HCT116 (cell line): Measurements from ENCODE around the gene MDFI. TPM values are rescaled to one million over a fixed set of nuclear protein-coding genes. Genes with fewer than 3 reads are reported as not detected.

ENCODE experiments used
- ATAC-seq: fragments of 200-7000 bp; cut with Tn5 transposase; 2 replicates; pipeline ENCODE4 v1.9.1; 2020; ENCODE audit warnings: mild to moderate bottlenecking, moderate library complexity
- BruUV-seq: library from RNA; stranded (reverse); fragments of 400-500 nt; replicated peaks from 2 replicates; lab custom pipeline; 2021; lab: Mats Ljungman, UMichigan
- CTCF ChIA-PET: fragments of 300-600 bp; sonication (Branson Sonifier 250); formaldehyde crosslinking; loops from one replicate; lab custom pipeline; 2021; ENCODE audit warnings: antibody characterized with exemption; lab: Charles Lee
- POLR2A ChIA-PET: fragments of 300-600, 350-600 bp; sonication (Branson Sonifier 250); formaldehyde crosslinking; loops from one replicate; lab custom pipeline; 2021; ENCODE audit warnings: antibody characterized with exemption; lab: Charles Lee
- RAD21 ChIA-PET, 2 experiments: fragments of 300-600 bp; sonication (Branson Sonifier 250); formaldehyde crosslinking; loops; one replicate each; lab custom pipeline; 2023; ENCODE audit warnings: low total read pairs in 2 of 2; ENCODE audit not compliant: uncharacterized antibody in 2 of 2, unreplicated experiment in 2 of 2, low non-redundant PET in 1 of 2; lab: Charles Lee
- DNase-seq: peaks from one replicate; pipeline ENCODE4 v3.0.0-alpha.2; 2010; ENCODE audit warnings: low read depth, low spot score
- H2AFZ ChIP-seq: fragments of 200-600 bp; shearing (Covaris generic), sonication (generic); 2 replicates; pipeline ENCODE4 v1.6.1; 2017; ENCODE audit warnings: low read depth, mixed run types, mixed read lengths, antibody characterized with exemption, low read length; ENCODE audit not compliant: poor library complexity, severe bottlenecking
- H3K27ac ChIP-seq: 2 replicates; pipeline ENCODE4 v1.5.1; 2012; ENCODE audit warnings: low read depth, low read length
- H3K27me3 ChIP-seq: fragments of 200-600 bp; sonication (generic); 2 replicates; pipeline ENCODE4 v1.6.1; 2016; ENCODE audit warnings: mixed run types, low read length, mixed read lengths; ENCODE audit not compliant: insufficient read depth
- H3K36me3 ChIP-seq, 2 experiments: fragments of 200-500 bp in 1 of 2; fragments of 200-600 bp in 1 of 2; sonication (Bioruptor generic) in 1 of 2; sonication (generic) in 1 of 2; 2 replicates each; pipeline versions ENCODE4 v1.5.1 to v1.6.1; 2014 to 2016; ENCODE audit warnings: low read length in 2 of 2, inconsistent platforms in 1 of 2, mixed read lengths in 1 of 2, mixed run types in 1 of 2; ENCODE audit not compliant: insufficient read depth in 2 of 2, control insufficient read depth in 1 of 2
- H3K4me1 ChIP-seq, 2 experiments: fragments of 200-600 bp in 1 of 2; sonication (generic) in 1 of 2; 2 replicates each; pipeline versions ENCODE4 v1.5.1 to v1.6.1; 2012 to 2017; ENCODE audit warnings: low read length in 2 of 2, inconsistent platforms in 1 of 2, mild to moderate bottlenecking in 1 of 2, mixed read lengths in 1 of 2, mixed run types in 1 of 2, moderate library complexity in 1 of 2; ENCODE audit not compliant: insufficient read depth in 2 of 2, control insufficient read depth in 1 of 2
- H3K4me2 ChIP-seq: fragments of 200-600 bp; sonication (generic); 2 replicates; pipeline ENCODE4 v1.6.1; 2017; ENCODE audit warnings: mixed run types, low read length, mixed read lengths
- H3K4me3 ChIP-seq, 2 experiments: fragments of 200-600 bp in 1 of 2; sonication (generic) in 1 of 2; replicated peaks in 1 of 2; 2 replicates each; pipeline ENCODE4 v1.5.1; 2011 to 2016; ENCODE audit warnings: low read length in 2 of 2, control low read depth in 1 of 2, low read depth in 1 of 2, mild to moderate bottlenecking in 1 of 2, mixed read lengths in 1 of 2, mixed run types in 1 of 2
- H3K79me2 ChIP-seq: fragments of 200-600 bp; sonication (generic); 2 replicates; pipeline ENCODE4 v1.6.1; 2017; ENCODE audit warnings: mild to moderate bottlenecking, mixed run types, low read length, moderate library complexity, mixed read lengths; ENCODE audit not compliant: insufficient read depth
- H3K9ac ChIP-seq: fragments of 200-600 bp; sonication (generic); 2 replicates; pipeline ENCODE4 v1.6.1; 2016; ENCODE audit warnings: low read length, mixed read lengths
- H3K9me2 ChIP-seq: fragments of 200-600 bp; sonication (generic), shearing (Covaris generic); 2 replicates; pipeline ENCODE4 v1.6.1; 2017; ENCODE audit warnings: mixed run types, mild to moderate bottlenecking, moderate library complexity; ENCODE audit not compliant: insufficient read depth
- H3K9me3 ChIP-seq, 2 experiments: fragments of 200-500 bp in 1 of 2; fragments of 200-600 bp in 1 of 2; sonication (Bioruptor generic) in 1 of 2; sonication (generic) in 1 of 2; 2 replicates each; pipeline ENCODE4 v1.6.1; 2014 to 2017; ENCODE audit warnings: low read length in 2 of 2, mixed read lengths in 2 of 2, inconsistent platforms in 1 of 2, low read depth in 1 of 2, mild to moderate bottlenecking in 1 of 2, mixed run types in 1 of 2, moderate library complexity in 1 of 2; ENCODE audit not compliant: control insufficient read depth in 1 of 2, insufficient read depth in 1 of 2
- H4K20me1 ChIP-seq: fragments of 200-600 bp; sonication (generic), shearing (Covaris generic); 2 replicates; pipeline ENCODE4 v1.6.1; 2017; ENCODE audit warnings: mixed run types, mild to moderate bottlenecking, moderate library complexity; ENCODE audit not compliant: insufficient read depth
- CBX3 ChIP-seq: IDR thresholded peaks from 2 replicates; pipeline ENCODE4 v1.6.1; 2012; ENCODE audit warnings: low read depth
- CEBPB ChIP-seq: IDR thresholded peaks from 2 replicates; pipeline ENCODE4 v1.6.1; 2012; ENCODE audit warnings: low read depth
- ELF1 ChIP-seq: IDR thresholded peaks from 2 replicates; pipeline ENCODE4 v1.6.1; 2012; ENCODE audit warnings: low read depth, borderline replicate concordance
- EZH2phosphoT487 ChIP-seq: fragments of 200-600 bp; IDR thresholded peaks from 2 replicates; pipeline ENCODE4 v1.6.1; 2018; ENCODE audit warnings: antibody characterized with exemption, borderline replicate concordance
- FOSL1 ChIP-seq: IDR thresholded peaks from 2 replicates; pipeline ENCODE4 v1.6.1; 2012; ENCODE audit warnings: low read depth
- JUND ChIP-seq: IDR thresholded peaks from 2 replicates; pipeline ENCODE4 v1.6.1; 2012
- SIN3A ChIP-seq: IDR thresholded peaks from 2 replicates; pipeline ENCODE4 v1.6.1; 2012; ENCODE audit warnings: low read depth
- SRF ChIP-seq: IDR thresholded peaks from 2 replicates; pipeline ENCODE4 v1.6.1; 2012; ENCODE audit warnings: low read depth
- YY1 ChIP-seq: IDR thresholded peaks from 2 replicates; pipeline ENCODE4 v1.6.1; 2011; ENCODE audit warnings: low read length, low read depth, moderate library complexity, mild to moderate bottlenecking; ENCODE audit not compliant: insufficient replicate concordance; ENCODE audit errors: extremely low read depth
- ZBTB33 ChIP-seq: IDR thresholded peaks from 2 replicates; pipeline ENCODE4 v1.6.1; 2011; ENCODE audit warnings: mild to moderate bottlenecking, low read length, moderate library complexity; ENCODE audit not compliant: insufficient replicate concordance; ENCODE audit errors: extremely low read depth
- intact Hi-C: fragments of 100-400 bp; cut with micrococcal nuclease; formaldehyde crosslinking; loops from 2 replicates; pipeline ENCODE4 v1.10.0; 2022
- total RNA-seq: library from RNA; stranded (reverse); gene quantifications from one replicate; pipeline ENCODE4 v1.2.1, GENCODE V29; 2021; ENCODE audit not compliant: unreplicated experiment

Gene MDFI
- total RNA-seq, 1 experiment from 2014 or later = 35.5 TPM

- Histone ChIP-seq H3K79me2 (no peaks in the 10 kb centered on the region), H2AFZ (no peak overlapping the region), H3K36me3 (no peaks in the 10 kb centered on the region), H4K20me1 (no peaks in the 10 kb centered on the region), H3K27ac (no peak overlapping the region), H3K4me1 (peaks cover 2 to 14% of the 10 kb centered on the region in 2 experiments; a peak in 2 of 4 replicates), H3K9ac (no peak overlapping the region), H3K27me3 (no peaks in the 10 kb centered on the region), H3K9me2 (no peaks in the 10 kb centered on the region), H3K9me3 (no peaks in the 10 kb centered on the region), H3K4me2 (no peak overlapping the region), H3K4me3 (no peak overlapping the region)
- POLR2A ChIA-PET = no interaction called here
- TF ChIP-seq EZH2phosphoT487 (no peak), JUND (no peak), SIN3A (no peak), SRF (no peak), FOSL1 (no peak), CBX3 (no peak), YY1 (no peak), ELF1 (no peak), CEBPB (no peak)
- intact Hi-C loops = no loop called here
- RAD21 ChIA-PET = no interaction called here
- DNase-seq (no peak), ATAC-seq (no peak)
- CTCF ChIA-PET = interaction anchor here (0.8 kb wide), 1 partner anchor 11 kb away, joined by 3 read pairs; no protein-coding TSS in a partner anchor
- BruUV-seq = no TSS peak
These were observed 52.5 kb downstream of the MDFI start for GRCh38 chr6:41690541-41691330.

GRCh38 chr6:41691426-41692079, 53.3 kb downstream of the MDFI start:
- Histone ChIP-seq H3K9ac (no peak overlapping the region), H3K27me3 (no peaks in the 10 kb centered on the region), H3K79me2 (no peaks in the 10 kb centered on the region), H4K20me1 (no peaks in the 10 kb centered on the region), H3K9me3 (no peaks in the 10 kb centered on the region), H3K27ac (no peak overlapping the region), H3K4me3 (no peak overlapping the region), H3K36me3 (no peaks in the 10 kb centered on the region), H3K9me2 (no peaks in the 10 kb centered on the region), H3K4me2 (no peak overlapping the region), H2AFZ (no peak overlapping the region), H3K4me1 (peaks cover 2 to 14% of the 10 kb centered on the region in 2 experiments; a peak in 2 of 4 replicates)
- no peak for DNase-seq
- ChIA-PET POLR2A (no interaction called here), CTCF (no interaction called here), RAD21 (no interaction called here)
- ATAC-seq = no peak
- BruUV-seq = no TSS peak
- intact Hi-C loops = no loop called here
- TF ChIP-seq ZBTB33 (no peak), CBX3 (no peak)
